GM21367 (cell line): ENCODE measurements around the gene CCDC80.

ENCODE experiments used
- ATAC-seq: cut with Tn5 transposase; IDR thresholded peaks from one replicate; pipeline ENCODE4 v1.9.1; 2021; ENCODE audit not compliant: unreplicated experiment

Gene CCDC80, protein sequence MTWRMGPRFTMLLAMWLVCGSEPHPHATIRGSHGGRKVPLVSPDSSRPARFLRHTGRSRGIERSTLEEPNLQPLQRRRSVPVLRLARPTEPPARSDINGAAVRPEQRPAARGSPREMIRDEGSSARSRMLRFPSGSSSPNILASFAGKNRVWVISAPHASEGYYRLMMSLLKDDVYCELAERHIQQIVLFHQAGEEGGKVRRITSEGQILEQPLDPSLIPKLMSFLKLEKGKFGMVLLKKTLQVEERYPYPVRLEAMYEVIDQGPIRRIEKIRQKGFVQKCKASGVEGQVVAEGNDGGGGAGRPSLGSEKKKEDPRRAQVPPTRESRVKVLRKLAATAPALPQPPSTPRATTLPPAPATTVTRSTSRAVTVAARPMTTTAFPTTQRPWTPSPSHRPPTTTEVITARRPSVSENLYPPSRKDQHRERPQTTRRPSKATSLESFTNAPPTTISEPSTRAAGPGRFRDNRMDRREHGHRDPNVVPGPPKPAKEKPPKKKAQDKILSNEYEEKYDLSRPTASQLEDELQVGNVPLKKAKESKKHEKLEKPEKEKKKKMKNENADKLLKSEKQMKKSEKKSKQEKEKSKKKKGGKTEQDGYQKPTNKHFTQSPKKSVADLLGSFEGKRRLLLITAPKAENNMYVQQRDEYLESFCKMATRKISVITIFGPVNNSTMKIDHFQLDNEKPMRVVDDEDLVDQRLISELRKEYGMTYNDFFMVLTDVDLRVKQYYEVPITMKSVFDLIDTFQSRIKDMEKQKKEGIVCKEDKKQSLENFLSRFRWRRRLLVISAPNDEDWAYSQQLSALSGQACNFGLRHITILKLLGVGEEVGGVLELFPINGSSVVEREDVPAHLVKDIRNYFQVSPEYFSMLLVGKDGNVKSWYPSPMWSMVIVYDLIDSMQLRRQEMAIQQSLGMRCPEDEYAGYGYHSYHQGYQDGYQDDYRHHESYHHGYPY

DNA sequence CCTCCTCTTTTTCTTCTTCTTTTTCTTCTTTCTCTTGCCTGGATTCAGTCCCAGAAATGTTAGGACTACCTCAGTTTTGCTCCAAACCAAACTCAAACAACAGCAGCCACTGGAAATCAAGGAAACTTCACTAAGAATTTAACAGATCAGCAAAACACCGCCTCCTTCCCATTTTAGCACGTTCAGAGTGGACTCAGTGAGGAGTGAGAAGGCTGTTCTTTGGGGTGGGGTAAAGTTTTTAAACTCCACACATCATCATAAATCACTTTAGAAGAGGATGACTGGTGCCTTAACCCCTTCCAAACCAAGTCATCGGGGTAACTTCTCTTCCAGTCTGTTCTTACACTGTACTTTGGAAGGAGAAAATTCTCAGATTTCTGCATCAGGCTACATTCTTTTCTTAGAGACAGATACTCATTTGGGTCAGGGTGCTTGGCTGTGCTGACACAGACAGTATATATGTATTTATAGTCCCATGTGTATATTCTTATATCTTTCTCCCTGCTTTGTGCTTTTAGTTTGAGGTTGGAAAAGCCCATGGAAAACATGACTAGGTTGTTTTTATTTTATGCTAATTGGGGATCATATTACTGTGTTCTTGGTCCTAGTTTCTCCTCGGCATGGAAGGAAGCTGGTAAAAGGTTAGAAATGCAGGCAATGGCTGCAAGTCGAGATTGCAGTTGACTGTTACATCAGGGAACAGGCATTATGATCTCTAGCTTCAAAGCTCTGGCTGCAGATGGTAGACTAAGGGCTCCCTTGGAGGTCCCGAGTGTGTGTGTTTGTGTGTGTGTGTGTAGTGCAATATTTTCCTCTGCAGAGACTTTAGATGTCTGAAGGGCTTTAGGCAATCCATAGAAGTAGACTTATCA is at the start of gene CCDC80:
Gene CCDC80 (minus strand): TSS at position 214 of the 872 bp plus-strand sequence. CDS start 1,238 bp downstream, outside the sequence.
- no peak for ATAC-seq

DNA sequence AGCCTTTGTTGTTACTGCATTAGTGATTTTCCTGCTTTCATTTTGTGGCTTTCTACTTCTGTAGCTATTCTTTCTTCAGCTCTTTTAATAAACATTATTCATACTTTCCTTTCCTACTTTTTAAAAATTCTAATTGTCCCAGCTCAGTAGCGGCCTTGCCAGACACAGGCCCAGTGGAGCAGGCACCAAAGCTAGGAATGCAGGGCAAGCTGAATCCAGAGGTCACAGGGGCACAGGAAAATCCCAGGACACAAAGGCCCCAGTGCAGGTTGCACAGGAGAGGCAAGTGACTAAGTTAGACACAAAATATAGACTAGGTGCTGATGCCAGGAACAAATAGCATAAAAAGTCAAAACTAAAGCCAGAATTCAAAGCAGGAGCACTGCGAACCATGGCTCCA is 49.0 kb upstream of the CCDC80 start:
- no peak for ATAC-seq

DNA sequence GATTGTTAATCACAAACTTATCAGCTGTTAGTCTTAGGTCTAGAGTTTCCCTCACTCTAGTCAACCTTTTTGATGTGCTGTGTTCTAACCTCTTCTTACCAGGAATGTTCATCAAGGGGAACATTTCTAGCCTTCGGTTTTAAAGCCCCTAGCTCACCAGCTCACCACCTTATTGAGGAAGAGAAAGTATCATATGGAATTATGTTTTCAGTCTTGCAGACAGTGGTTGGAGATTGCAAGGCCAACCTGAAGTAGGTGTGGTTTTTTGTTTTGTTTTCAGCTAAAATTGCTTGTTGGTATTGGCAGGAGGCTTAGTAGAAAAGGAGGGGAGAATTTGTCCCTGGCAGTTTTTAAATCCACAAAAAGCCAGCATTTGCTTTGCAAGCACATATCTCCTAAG is 48.4 kb upstream of the CCDC80 start:
- no peak for ATAC-seq

DNA sequence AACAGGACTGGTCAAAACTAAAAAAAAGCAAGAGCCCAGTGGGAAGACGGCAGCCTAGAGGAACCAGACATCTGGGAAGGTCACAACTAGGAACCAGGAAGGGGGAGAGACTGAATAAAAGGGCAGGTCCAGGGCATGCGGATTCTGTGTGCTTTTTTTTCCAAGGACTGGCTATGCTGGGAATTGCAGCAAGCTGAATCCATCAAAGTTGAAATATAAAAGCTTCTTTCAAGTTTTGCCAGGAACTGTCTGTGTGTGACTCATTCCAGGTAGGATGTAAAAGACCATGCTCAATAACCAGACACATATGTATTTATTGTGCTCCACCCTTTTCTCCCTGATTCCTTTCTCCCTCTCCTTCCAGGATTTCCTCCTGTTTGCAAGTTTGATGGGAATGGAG is 47.9 kb upstream of the CCDC80 start:
- no peak for ATAC-seq

DNA sequence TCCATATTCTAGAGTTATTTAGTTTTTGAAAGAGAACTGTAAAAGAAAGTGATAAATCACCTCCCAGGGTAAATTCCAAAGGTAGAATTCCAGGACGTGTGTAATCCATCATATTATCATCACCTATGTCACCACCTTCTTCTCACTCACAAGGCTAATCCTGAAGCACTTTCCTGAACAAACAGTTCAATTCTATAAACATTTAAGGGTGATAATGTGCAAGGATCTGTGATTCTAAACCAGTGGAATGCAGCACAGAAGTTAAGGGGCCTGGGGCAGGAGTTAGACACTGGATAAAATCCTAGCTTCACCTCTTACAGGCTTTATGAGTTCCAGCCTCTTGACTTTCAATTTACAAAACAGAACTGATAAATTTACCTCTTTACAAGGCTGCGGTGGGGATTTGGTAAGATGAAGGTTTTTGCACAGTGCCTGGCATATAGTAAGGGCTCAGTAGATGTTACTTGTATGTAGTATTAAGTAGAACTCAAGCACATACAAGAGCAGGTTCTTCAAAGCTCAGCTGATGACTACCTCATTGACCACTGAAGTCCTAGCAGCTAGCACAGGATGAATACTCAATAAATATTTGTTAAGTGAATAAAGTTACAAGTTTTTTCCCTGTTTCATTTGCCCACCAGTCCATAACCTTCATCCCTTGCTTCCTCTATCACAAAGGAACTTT is 47.3 kb upstream of the CCDC80 start:
- no peak for ATAC-seq

DNA sequence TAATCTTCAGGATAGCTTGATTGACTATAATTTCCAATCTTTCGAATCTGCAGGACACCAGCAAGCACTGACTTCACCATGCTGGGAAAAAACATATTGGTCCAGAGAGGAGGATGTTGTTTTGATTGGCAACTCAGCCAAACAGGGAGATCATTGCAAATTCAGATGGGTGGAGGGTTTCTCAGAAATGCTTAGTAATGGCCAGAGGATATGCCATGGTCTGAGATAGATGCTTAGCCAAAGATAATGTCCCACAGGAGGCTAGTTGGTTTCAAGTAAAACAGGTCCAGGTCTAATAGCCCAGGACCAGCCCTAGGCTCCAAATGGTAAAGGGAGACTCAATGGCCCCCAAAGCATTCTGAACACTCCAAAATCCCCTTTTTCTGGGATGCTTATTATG is 46.7 kb upstream of the CCDC80 start:
- ATAC-seq: no peak

DNA sequence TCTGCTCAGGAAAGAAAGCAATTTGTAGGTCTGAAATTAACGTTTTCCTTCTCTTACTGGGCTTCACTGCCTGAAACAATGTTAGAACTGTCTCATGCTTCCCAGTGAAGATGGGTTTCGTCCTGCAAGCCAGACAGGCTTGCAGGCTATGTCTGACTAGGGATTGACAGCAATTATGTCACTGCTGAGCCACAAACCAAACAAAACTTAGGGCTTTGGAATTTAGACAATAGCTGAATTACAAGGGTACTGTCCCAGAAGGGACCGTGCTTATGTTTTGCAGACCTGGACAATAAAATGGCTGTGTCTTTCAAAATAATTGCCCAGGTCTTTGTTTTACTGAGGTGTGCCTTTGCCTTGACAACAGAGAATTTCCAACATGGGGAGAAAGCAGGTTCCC is 46.3 kb upstream of the CCDC80 start:
- no peak for ATAC-seq

DNA sequence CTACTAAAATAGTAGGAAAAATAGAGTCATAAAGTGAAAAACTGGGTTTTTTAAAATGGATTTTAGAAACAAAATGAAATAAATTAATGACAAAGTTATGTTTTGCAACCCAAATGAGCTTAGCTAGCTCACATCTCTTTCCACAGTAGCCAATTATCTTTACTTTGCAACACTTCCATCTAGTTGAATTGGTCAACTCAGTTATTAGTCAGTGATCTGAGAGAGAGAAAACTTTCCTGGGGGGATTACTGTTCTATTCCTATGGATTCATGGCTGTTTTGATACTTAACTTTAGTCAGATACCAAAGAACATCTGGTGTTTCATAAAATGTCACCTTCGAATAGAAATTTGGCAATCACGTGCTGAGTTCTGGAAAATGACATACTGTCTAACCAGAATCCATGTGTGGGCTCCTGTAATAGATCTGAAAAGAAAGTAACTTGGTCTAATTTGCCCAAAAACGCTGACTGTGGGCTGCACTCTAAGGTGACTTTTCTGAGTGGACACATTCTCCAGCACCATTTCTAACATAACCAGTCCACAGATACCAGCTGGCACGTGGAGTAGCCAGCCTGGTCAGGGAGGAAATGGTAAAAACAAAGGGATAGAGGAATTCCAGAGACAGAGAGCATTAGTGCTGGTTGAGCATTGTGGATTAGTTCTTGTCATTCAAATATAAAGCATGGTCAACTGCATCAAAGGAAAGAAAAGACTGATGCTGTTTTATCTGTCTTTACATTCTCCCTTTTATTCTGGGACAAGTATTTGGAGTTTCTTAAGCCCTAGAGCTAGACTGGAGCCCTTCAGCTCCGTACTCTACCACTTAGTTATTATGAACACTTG is 45.2 kb upstream of the CCDC80 start:
- ATAC-seq: no peak

DNA sequence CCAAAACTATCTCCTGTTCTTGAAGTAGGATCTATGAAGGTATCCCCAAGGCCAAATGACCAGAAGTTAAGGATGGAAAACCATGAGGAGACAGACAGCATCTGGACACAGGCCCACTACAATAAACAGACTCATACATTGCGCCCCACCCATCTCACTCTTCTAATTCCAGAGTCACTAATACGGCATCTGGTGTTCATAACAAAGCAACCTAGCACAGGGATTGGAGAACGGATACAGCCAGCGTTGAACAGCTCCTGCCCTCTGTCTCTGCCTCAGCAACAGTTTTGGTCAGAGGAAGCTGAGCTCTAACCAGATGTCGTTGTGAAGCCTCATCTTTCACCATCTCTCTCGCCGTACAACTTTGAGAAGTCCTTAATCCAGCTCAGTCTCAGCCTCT is 44.5 kb upstream of the CCDC80 start:
- no peak for ATAC-seq

DNA sequence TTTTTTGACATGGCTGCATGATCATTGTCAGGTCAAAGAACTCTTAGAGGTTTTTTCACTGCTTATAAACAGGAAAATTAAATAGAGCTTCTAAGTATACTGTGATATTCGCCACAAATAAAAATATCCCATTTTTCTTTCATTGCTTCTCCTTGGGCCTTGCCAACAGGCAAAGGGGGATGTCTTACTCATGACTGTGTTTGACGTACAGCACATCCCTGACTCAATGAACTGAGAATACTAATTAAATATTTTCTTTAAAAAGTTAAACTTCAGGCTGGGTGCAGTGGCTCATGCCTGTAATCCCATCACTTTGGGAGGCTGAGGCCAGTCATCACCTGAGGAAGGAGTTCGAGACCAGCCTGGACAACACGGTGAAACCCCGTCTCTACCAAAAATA is 41.4 kb upstream of the CCDC80 start:
- ATAC-seq: no peak

DNA sequence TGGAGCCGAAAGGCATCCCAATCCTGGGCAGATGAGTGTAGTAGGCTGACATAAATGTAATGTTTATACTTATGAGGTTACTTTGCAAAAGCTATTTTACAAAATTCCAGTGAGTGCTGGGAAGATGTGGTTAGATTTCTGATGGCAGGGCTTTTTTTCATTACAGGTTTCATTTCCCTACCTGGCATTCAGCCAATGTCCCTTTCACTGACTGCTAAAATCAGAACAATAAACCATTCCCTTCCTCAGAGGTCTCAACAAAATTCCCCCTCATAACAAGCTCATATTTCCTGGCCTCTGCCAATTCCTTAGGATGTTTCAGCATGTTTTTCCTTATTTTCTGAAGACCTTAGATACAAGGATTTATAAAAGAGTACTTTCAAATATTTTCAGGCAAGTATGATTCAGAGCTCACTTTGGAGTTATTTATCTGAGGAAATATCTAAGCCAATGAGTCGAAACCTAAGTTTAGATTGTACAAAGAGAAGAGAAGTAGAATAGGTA is 40.9 kb upstream of the CCDC80 start:
- ATAC-seq: no peak

DNA sequence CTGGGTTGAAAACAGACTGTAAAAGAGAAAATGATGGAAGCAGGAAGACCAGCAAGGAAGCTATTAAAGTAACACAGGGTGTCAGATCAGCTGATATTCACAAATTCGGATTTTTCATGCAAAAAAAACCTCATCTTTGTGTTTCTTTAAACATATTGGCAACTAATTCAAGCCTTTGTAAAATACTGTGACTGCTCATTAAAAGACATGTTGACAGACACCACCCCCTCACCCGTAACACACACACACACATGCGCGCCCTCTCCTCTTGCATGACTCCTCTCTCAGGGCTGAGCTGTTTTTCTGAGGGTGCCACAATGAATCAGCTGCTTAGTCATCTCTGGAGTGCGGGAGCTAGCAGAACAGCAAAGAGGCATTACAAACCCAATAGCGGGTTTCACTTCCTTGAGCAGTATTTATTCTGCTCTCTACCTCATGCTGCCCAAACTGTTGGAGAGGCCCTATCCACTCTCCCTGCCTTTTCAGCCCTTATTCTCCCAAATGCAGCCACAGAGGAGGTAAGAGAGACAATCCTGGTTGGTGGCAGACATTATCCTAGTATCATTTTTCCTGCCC is 35.8 kb upstream of the CCDC80 start:
- peak; percentile 98 for ATAC-seq

DNA sequence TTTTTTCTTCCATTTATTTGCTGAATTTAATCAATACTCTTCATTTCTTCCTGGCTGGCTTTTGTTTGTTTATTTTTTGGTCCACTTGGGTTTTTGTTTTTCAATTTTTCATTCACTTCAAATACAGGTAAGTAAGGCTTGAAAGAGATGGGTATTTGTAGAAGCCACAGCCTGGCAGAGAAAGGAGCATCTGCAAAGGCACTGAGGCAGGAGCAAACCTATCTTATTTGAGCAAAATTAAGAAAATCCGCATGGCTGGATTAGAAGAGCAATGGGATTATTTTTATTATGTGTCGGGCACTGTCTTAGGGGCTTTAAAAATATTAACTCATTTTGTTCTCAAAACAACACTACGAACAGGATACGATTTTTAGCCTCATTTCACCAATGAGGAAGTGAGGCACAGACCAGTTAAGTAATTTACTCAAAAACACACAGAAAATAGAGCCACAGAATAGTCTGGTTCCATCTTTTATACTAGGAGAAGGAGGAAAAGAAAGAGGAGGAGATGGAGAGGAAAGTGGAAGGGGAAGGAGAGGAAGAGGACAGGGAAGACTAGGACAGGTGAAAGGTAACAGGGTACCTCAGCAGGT is 35.1 kb upstream of the CCDC80 start:
- ATAC-seq: no peak

DNA sequence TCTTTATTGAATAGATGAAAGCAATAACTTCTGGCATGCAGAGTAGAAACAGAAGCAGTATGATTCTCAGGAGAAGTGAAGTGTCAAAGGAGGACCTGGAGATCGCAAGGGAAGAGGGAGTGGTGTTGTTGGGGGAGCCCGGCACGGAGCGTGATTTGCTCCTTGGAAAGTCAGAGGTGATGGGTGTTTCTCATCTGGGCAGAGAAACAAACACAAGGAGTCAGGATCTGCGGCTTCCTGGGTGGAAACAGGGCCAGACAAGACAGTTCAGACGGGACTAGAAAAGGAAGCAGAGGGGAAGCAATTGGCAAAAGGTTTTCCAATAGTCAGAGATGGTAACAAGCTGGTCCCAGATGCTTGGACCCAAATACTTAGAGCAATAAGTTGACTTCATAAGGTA is 34.4 kb upstream of the CCDC80 start:
- ATAC-seq: no peak

DNA sequence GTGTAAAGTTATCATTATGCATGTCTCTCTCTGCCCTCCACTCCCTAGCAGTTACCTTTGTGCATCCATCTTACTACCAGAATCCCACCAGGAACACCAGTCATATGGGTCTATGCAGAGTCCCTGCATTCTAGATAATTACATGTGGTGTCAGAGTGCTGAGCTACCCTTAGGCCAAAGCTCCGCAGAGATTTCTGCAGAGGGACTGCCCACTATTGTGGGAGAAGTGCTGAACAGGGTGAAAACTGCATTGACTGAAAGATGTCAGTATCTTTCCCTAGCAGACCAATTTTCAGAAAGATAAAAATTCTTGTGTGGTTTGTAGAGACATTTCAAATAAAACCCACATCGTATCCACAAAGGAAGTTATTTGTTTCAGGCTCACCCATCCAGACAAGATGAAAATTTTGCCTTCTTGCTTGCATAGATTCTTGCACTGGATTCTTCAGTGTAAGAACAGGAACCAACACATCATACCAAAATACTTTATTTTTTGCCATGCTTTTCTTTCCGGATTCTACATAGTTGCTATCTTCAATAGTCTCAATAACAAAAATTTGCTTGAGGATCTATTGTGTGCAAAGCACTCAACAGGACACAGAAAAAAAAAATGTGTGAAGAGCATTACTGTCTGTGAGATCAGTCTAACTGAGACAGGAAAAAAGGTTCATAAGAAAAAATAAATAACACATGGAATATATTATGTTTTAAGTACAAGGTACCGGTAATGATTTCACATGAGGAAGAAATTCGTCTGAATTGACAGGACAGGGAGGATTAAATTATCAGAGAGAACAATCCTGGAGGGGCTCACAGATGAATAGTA is 32.0 kb upstream of the CCDC80 start:
- ATAC-seq: no peak

DNA sequence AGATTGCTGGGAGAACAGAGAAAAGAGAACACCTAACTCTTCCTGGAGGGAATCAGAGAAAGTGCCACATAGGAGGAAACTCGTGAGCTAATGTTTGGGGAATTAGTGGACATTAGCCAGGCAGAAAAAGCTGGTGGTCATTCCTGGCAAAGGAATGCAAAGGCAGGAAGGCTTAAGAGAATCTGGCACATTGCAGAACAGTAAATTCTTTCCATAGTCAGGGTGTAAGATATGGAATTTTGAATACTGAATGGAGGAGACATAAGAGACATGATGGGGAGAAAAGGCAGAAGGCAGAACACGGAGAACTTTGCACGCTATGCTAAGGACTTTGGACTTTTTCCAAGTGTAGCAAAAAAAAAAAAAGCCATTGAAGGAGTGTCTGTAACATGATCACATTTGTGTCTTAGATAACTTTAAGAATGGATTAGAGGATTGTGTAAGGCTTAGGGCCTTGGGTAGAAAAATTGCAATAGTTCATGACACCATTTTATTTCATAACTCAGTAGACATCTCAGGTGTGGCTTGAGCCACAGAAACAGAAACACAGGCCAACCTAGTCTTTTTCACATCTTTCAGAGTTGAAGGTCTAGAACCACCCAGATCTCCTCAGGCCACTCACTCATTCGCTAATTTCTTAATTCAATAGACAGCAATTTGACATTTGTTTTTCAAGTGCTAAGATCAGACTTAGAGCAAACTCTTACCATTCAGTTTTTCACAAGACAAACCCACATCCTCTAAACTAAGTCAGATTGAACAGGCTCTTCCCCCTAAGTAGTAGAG is 31.2 kb upstream of the CCDC80 start:
- no peak for ATAC-seq

DNA sequence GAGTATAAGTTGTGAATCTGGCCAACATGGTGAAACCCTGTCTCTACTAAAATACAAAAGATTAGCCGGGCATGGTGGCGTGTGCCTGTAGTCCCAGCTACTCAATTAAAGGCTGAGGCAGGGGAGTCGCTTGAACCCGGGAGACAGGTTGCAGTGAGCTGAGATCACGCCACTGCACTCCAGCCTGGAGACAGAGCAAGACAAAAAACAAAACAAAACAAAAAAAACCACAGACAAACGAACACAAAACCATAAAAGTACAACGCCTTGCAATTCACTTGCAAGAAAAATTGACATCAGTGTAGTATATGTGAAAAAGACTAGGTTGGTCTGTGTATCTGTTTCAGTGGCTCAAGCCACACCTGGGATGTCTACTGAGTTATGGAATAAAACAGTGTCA is 29.9 kb upstream of the CCDC80 start:
- ATAC-seq: no peak
